Measurements from ENCODE around the gene PRR35. TPM values are rescaled to one million over a fixed set of nuclear protein-coding genes. Genes with fewer than 3 reads are reported as not detected.

Gene PRR35
- total RNA-seq, 2 experiments from 2014 or later, result not detected

DNA sequence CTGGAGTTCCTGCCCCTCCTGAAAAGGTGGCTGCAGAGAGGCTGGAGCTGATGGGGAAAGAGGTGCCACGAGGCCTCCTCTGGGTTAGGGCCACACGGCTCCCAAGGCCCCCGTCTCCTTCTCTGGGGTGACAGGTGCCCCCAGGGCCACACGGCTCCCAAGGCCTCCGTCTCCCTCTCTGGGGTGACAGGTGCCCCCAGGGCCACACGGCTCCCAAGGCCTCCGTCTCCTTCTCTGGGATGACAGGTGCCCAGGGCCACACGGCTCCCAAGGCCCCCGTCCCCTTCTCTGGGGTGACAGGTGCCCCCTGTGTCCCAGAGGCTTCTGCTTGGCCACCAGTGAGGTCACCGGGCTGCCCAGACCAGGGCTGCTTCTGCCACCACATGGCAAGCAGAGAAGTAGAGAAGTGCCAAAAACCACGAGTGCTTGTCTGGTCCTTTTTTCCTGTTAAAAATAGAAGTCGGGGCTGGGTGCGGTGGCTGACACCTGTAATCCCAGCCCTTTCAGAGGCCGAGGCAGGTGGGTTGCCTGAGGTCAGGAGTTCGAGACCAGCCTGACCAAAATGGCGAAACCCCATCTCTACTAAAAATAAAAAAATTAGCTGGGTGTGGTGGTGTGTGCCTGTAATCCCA lies 28.6 kb upstream of the PRR35 start:
- H3K4me1 Mint-ChIP-seq, result peaks cover 19% of the 10 kb centered on the region
- CTCF ChIA-PET, result interaction anchor here (0.7 kb wide), 1 partner anchor 731 kb away, joined by 3 read pairs; no protein-coding TSS in a partner anchor

DNA sequence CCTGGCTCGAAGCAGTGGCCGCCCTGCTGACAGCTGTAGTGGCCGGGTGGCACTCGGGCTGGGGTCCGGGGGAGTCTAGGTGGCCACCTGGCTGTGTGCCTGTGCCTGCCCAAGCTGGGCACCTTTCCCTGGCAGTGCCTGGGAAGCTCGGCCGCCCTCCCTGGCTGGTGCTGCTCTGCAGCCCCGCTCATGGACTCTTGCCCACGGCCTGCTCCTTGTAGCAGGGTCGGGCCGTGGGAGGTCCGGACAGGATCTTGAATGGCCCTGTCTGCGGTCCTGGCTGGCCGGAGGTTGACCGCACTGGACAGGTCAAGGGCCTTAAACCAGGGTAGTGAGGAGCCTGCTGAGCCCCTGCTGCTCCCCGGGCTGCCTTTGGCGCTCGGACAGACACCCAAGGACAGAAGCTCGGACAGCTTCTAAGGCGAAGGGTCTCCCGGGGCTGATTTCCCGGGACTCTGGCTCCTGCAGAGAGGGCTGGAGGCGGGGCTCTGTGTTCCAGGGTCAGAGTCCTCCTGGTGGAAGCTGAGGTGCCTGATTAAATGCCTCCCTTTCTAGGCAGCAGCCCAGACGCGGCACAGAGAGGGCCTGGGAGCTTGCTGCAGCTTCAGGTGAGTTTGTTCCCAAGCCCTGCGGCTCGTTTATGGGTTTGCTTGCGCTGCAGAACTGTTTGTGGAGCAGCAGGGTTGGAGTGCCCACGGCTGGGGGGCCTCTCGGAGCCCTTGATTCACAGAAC lies 26.6 kb upstream of the PRR35 start:
- no peak overlapping the region for H3K4me3 Mint-ChIP-seq
- peaks cover 17% of the 10 kb centered on the region for H3K4me1 Mint-ChIP-seq
- ChIA-PET CTCF (interaction anchor here (1.0 kb wide), 1 partner anchor 437 kb away, joined by 3 read pairs; no protein-coding TSS in a partner anchor), POLR2A (no interaction called here)
- H3K27ac Mint-ChIP-seq, result no peak overlapping the region
- no peak for DNase-seq
- peaks cover 3% of the 10 kb centered on the region for H3K36me3 Mint-ChIP-seq (ENCODE audit: low read depth)
- H3K9me3 Mint-ChIP-seq, result no peaks in the 10 kb centered on the region
- no peaks in the 10 kb centered on the region for H3K27me3 Mint-ChIP-seq

More for the DNA sequence above, 28.6 kb upstream of the PRR35 start:
- DNase-seq, result no peak
- Mint-ChIP-seq H3K4me3 (no peak overlapping the region), H3K27ac (no peak overlapping the region), H3K36me3 (ENCODE audit: low read depth) (peaks cover 5% of the 10 kb centered on the region), H3K27me3 (no peaks in the 10 kb centered on the region), H3K9me3 (no peaks in the 10 kb centered on the region)
- POLR2A ChIA-PET, result no interaction called here

DNA sequence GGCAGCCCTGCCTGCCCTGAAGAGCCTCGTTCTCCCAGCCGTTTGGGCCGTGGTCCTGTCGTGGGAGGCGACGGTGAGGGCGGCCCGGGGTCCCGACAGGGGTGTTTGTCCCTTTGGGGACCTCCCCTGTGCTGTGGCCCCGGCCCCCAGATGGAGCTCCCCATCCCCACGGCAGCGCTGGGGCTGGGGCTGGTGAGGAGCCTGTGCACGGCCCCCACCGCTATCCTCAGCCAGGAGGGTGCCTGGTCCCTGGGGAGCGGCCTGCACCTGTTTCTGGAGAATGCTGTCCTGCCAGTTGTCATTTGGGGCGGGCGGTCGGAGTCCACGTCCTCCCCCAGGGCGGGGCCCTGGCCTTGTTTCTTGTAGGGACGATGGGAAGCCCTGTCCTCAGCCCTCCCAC lies 26.1 kb upstream of the PRR35 start:
- H3K4me3 Mint-ChIP-seq, result no peak overlapping the region
- H3K36me3 Mint-ChIP-seq (ENCODE audit: low read depth), result no peaks in the 10 kb centered on the region
- ChIA-PET CTCF (interaction anchor here (1.0 to 1.1 kb wide), 2 partner anchors 15 to 438 kb away, joined by 3 to 4 read pairs; no protein-coding TSS in a partner anchor), POLR2A (no interaction called here)
- no peak overlapping the region for H3K27ac Mint-ChIP-seq
- no peaks in the 10 kb centered on the region for H3K9me3 Mint-ChIP-seq
- peaks cover 11% of the 10 kb centered on the region for H3K4me1 Mint-ChIP-seq
- no peaks in the 10 kb centered on the region for H3K27me3 Mint-ChIP-seq
- DNase-seq, result no peak

DNA sequence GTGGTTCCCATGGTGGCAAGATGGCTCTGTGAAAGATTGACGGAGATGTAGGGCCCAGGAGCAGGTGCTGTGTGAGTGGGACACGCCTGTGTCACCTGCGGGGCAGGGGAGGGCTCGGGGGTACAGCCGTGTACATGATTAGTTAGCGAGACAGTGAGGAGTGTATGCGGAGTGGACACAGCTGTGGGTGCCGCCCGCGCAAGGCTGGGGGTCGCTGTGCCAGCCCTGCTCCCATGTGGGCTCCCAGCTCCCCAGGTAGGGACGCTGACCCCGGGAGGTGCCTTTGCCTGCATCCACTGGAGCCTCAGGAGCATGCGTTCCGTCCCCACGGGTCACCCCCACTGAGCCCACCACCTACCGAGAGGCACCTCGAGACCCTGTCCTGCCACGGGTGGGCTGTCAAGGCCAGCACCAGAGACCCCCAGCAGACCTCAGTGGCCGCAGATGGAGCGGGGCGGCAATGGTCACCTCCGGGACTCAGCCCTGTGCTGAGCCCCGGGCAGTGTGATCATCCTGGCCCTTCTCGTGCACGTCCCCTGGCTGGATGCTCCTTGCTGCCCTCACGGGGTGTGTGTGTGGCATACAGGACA lies 25.2 kb upstream of the PRR35 start:
- H3K36me3 Mint-ChIP-seq (ENCODE audit: low read depth), result no peaks in the 10 kb centered on the region
- ChIA-PET CTCF (interaction anchor here (1.1 to 1.4 kb wide), 2 partner anchors 9 to 14 kb away, joined by 3 to 4 read pairs; no protein-coding TSS in a partner anchor), POLR2A (no interaction called here)
- H3K4me3 Mint-ChIP-seq, result no peak overlapping the region
- H3K27me3 Mint-ChIP-seq, result no peaks in the 10 kb centered on the region
- DNase-seq, result no peak
- H3K9me3 Mint-ChIP-seq, result no peaks in the 10 kb centered on the region
- H3K27ac Mint-ChIP-seq, result no peak overlapping the region
- peaks cover 4% of the 10 kb centered on the region for H3K4me1 Mint-ChIP-seq

DNA sequence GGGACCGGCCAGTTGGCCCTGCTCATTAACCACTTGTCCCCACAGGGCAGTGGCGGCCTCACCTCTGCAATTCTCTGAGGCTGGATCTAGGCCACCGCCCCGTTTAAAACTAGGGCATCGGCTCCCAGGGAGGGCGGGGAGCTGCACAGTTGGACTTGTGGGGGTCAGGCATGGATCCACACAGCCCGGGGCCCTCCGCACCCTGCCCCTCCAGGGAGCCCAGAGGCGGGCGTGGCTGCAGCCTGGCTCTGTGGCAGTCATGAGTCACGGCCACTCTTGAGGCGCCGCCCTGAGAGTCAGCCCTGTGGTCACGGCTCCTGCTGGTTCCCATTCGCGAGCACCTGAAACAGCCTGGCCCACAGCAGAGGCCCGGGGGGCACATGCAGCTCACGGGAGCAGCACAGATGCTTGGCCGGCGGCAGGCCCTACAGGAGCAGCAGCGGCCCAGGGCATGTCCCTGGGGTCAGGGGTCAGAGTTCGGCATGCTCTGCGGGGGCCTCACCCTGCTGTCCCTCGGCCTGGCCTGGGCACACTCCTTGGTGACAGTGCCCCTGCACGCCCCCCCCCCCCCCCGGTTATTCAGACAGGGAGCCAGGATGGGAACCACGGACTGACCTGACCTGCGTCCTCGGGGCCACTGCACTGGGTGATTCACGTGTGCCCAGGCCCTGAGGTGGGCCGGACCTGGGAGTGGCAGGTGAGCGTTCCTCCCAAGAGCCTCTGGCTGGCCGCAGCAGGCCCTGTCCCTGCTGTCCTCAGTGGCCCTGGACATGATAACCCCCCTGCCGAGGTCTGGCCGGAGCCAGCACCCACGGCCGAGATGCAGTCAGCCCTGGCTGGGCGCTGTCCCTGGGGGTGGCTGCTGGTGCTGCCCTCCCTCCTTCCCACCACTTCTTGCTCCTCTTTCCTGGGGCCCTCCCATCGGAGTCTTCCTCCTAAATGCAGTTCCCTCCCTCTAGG lies 24.5 kb upstream of the PRR35 start:
- Mint-ChIP-seq H3K9me3 (no peaks in the 10 kb centered on the region), H3K27me3 (no peaks in the 10 kb centered on the region), H3K4me3 (no peak overlapping the region), H3K4me1 (no peaks in the 10 kb centered on the region), H3K27ac (no peak overlapping the region), H3K36me3 (ENCODE audit: low read depth) (no peaks in the 10 kb centered on the region)
- no peak for DNase-seq
- POLR2A ChIA-PET, result no interaction called here
- CTCF ChIA-PET, result interaction anchor here (0.7 to 1.4 kb wide), 2 partner anchors 10 to 14 kb away, joined by 3 read pairs; no protein-coding TSS in a partner anchor

DNA sequence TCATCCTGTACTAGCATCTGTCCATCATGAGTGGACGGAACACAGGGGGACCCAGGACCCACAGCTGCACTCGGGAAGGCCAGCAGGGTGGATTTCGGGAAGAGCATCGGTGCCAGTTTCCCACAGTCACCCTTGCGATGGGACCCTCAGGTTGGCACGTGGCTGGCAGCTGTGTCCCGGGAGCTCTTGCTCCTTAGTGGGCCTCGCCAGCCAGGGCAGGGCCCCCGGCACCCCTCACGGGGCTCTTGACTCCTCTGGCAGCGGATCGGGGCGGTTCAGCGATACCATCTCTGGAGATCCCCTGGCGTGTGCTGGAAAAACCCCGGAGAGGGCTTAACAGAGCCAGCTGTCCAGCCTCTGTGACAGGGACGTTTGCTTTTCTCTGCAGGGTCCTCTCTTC lies 23.4 kb upstream of the PRR35 start:
- ChIA-PET CTCF (interaction anchor here (0.7 kb wide), 1 partner anchor 13 kb away, joined by 3 read pairs; no protein-coding TSS in a partner anchor), POLR2A (no interaction called here)
- H3K4me3 Mint-ChIP-seq, result no peak overlapping the region
- no peak overlapping the region for H3K27ac Mint-ChIP-seq
- no peak for DNase-seq
- H3K36me3 Mint-ChIP-seq (ENCODE audit: low read depth), result no peaks in the 10 kb centered on the region
- H3K4me1 Mint-ChIP-seq, result no peaks in the 10 kb centered on the region
- no peaks in the 10 kb centered on the region for H3K9me3 Mint-ChIP-seq
- no peaks in the 10 kb centered on the region for H3K27me3 Mint-ChIP-seq

DNA sequence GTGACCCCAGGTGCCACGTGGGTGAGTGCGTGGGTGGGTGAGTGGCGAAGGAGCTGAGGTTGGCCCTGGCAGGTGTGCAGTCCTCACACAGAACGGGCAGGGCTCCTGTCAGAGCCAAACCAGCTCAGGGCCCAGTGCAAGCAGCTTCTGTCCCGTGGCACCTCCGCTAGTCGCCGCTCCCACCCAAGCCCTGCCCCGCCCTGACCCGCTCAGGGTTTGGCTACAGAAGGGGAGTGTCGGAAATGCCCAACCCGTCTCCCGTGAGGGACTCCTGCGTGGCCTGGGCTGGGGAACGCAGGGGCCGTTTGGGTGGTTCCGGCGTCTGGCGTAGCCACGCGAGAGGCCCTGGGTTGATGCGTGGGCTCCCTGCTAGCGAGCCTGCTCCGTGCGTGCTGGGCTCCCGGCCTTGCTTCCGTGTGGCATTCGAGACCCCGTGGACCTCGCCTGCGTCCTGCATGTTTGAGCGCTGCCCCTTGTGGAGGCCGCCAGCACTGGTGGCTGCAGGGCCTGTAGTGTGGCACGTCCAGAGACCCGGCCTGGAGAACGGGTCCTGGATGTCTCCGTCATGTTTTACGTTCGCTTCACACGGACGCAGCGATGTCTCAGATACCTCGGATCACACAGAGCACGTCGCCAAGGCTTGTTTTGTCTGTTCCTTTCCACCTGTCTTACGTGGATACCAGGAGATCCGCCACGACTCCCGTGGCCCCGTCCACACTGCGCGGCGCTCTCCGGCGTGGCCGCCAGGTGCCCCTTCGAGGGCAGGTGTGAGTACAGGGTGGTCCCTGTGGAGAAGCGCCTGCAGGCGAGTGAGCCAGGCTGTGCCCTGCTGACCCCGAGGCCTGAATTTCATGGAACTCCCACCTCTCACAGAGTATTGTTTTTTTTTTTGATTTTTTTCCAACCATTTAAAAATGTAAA lies 22.5 kb upstream of the PRR35 start:
- no peak overlapping the region for H3K27ac Mint-ChIP-seq
- no peak overlapping the region for H3K4me3 Mint-ChIP-seq
- POLR2A ChIA-PET, result no interaction called here
- CTCF ChIA-PET, result no interaction called here
- H3K9me3 Mint-ChIP-seq, result peaks cover 4% of the 10 kb centered on the region
- no peak for DNase-seq
- peaks cover 6% of the 10 kb centered on the region for H3K36me3 Mint-ChIP-seq (ENCODE audit: low read depth)
- peaks cover 5% of the 10 kb centered on the region for H3K4me1 Mint-ChIP-seq
- no peaks in the 10 kb centered on the region for H3K27me3 Mint-ChIP-seq

DNA sequence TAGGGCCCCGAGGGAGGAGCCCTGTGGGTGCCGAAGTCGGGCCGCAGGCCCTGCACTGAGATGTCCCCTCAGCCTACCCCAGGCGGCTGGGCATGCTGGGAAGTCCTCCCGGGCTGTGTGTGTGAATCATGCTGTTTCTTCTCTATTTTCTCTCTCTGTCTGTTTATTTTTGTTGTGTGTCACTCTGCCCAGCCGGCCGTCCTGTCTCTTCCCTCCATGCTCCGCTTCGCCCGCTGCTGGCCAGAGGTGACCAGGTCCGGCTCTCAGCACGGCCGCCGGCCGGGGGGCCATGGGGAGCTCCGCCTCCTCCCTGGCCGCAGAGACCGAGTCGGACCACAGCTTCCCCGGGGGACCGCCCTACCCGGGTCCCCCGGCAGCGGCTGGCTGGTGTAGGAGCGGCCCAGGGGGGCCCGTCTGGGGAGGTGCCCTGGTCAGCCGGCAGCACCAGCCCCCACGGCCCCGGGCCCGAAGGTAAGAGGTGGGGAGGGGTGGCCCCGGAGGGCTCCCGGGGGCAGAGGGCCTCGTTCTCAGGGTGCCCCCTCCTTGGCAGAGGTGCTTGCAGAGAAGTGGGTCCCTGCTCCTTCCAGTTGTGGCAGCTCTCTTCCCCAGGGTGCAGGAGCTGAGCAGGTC lies 20.2 kb upstream of the PRR35 start:
- Mint-ChIP-seq H3K36me3 (ENCODE audit: low read depth) (peaks cover 7% of the 10 kb centered on the region), H3K9me3 (peaks cover 4% of the 10 kb centered on the region), H3K27me3 (no peaks in the 10 kb centered on the region), H3K27ac (no peak overlapping the region), H3K4me1 (peaks cover 5% of the 10 kb centered on the region), H3K4me3 (no peak overlapping the region)
- ChIA-PET POLR2A (no interaction called here), CTCF (no interaction called here)
- no peak for DNase-seq

DNA sequence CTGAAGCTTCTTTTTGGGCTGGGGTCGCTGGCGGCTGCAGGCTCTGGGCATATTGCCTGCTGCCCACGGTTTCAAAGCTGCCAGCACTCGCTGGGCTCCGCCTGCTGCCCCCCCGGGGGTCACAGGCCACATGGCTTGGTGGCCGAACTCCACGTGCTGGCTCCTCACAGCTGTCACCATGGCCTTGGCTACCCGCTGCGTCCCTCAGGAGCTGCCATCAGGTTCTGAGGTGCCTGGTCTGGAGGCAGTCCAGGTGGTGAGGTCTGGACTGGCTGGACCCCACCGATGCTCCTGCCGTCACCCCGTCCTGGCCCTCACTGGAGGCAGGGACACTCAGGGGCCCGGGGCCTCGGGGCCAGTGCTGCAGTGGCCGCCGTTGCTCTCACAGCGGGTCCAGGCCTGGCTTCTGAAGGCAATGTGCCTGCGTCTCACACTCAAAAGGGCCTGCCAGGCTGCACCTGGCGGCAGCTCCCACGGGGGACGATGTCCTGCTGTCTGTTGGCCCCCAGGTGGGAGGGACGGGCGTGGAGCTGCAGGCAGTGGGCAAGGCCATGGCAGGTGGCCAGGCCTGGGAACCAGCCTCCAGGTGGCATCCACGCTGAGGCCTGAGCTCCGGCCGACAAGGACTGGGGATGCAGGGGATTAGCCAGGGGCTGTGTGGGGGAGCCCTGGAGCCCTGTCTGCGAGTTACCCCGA lies 19.4 kb upstream of the PRR35 start:
- H3K36me3 Mint-ChIP-seq (ENCODE audit: low read depth), result peaks cover 9% of the 10 kb centered on the region
- H3K27me3 Mint-ChIP-seq, result no peaks in the 10 kb centered on the region
- DNase-seq, result no peak
- ChIA-PET POLR2A (no interaction called here), CTCF (no interaction called here)
- peaks cover 4% of the 10 kb centered on the region for H3K9me3 Mint-ChIP-seq
- H3K4me1 Mint-ChIP-seq, result peaks cover 5% of the 10 kb centered on the region
- no peak overlapping the region for H3K27ac Mint-ChIP-seq
- H3K4me3 Mint-ChIP-seq, result no peak overlapping the region

DNA sequence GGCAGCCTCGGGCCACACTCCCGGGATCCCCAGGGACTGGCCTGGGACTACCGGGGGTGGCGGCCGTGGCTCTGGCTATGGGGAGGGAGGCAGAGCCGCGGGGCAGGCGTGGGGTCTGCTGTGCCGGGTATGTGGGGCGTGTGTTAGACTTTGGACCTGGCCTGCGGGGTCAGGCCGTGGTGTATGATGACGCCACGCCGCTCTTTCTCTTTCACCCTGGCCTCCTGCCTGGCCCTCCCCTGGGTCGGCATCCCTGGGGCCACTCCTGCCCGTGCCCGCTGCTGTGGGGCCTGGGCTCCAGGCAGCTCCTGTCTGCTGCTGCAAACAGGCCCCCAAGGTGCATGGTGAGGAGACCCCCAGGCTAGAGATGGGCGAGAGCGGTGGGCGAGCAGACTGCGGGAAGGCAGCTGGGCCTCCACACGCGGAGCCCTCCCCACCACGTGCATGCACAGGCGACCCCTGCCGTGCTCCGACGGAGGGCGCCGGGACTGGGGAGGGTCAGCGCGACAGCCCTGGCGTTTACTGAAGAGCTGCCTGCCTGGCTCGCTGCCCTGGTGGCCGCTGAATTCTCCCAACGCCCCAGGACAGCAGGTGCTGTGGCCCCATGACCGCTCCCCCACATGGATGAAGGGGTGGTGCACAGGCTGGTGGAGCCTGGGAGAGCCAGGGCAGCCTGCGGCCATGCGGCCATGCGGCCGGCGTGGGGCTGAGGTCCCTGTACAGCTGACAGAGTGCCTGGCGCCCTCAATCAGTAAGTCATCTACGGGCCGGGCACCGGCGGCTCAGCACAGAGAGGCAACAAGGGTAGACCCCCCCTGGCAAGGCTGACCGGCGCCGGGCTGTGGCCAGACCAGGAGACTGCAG lies 16.7 kb upstream of the PRR35 start:
- Mint-ChIP-seq H3K36me3 (ENCODE audit: low read depth) (peaks cover 9% of the 10 kb centered on the region), H3K9me3 (peaks cover 4% of the 10 kb centered on the region), H3K4me3 (no peak overlapping the region), H3K4me1 (peaks cover 5% of the 10 kb centered on the region), H3K27ac (no peak overlapping the region), H3K27me3 (no peaks in the 10 kb centered on the region)
- DNase-seq, result no peak
- ChIA-PET CTCF (no interaction called here), POLR2A (no interaction called here)

Measured in activated CD4-positive, alpha-beta T cell treated with anti-CD3 and anti-CD28 coated beads, Interleukin-2, amount 10 ng/mL, durations not matched to agents 7 days and 5 days (primary cell).